IMR-90 (cell line): ENCODE data around the gene AUTS2. TPM values are rescaled to one million over a fixed set of nuclear protein-coding genes. Genes with fewer than 3 reads are reported as not detected.

Source experiments
- ATAC-seq: fragments of 200-7000 bp; cut with Tn5 transposase; 2 replicates; pipeline ENCODE4 v1.9.1; 2020; ENCODE audit warnings: low read depth, mild to moderate bottlenecking, moderate library complexity
- BruUV-seq: library from RNA; stranded (reverse); fragments of 400-500 nt; replicated peaks from 2 replicates; lab custom pipeline; 2021; lab: Mats Ljungman, UMichigan
- CTCF ChIA-PET: fragments of 300-600 bp; formaldehyde crosslinking; extraction: SDS; loops from one replicate; lab custom pipeline; 2021; ENCODE audit warnings: antibody characterized with exemption; lab: Yijun Ruan, JAX
- POLR2A ChIA-PET: fragments of 300-600 bp; sonication (Branson Sonifier 250); formaldehyde crosslinking; loops from one replicate; lab custom pipeline; 2022; ENCODE audit warnings: antibody characterized with exemption; ENCODE audit not compliant: unreplicated experiment; lab: Charles Lee
- DNase-seq: peaks from one replicate; pipeline ENCODE4 v3.0.0; 2013
- H2AFZ ChIP-seq: replicated peaks from 2 replicates; pipeline ENCODE3; 2013; ENCODE audit warnings: low read length, mild to moderate bottlenecking; ENCODE audit not compliant: poor library complexity
- H2AK5ac ChIP-seq: 2 replicates; pipeline ENCODE4 v1.6.1; 2013; ENCODE audit warnings: low read depth, low read length, inconsistent platforms
- H2AK9ac ChIP-seq: replicated peaks from 2 replicates; pipeline ENCODE3; 2013; ENCODE audit warnings: mild to moderate bottlenecking, low read depth, low read length, moderate library complexity; ENCODE audit not compliant: poor library complexity
- H2BK120ac ChIP-seq: 2 replicates; pipeline ENCODE4 v1.6.1; 2013; ENCODE audit warnings: low read depth, low read length, inconsistent platforms
- H2BK15ac ChIP-seq: 3 replicates; pipeline ENCODE4 v1.6.1; 2013; ENCODE audit warnings: low read depth, low read length, inconsistent platforms
- H2BK20ac ChIP-seq: 2 replicates; pipeline ENCODE4 v1.6.1; 2013; ENCODE audit warnings: low read depth, mild to moderate bottlenecking, inconsistent platforms, low read length, moderate library complexity
- H2BK5ac ChIP-seq: 2 replicates; pipeline ENCODE4 v1.6.1; 2013; ENCODE audit warnings: mild to moderate bottlenecking, low read depth, low read length, inconsistent platforms; ENCODE audit not compliant: poor library complexity, severe bottlenecking
- H3K14ac ChIP-seq: replicated peaks from 2 replicates; pipeline ENCODE4 v1.6.1; 2013; ENCODE audit warnings: low read depth, low read length, inconsistent platforms
- H3K18ac ChIP-seq: 2 replicates; pipeline ENCODE4 v1.6.1; 2013; ENCODE audit warnings: low read depth, low read length, control low read depth
- H3K23ac ChIP-seq: 2 replicates; pipeline ENCODE4 v1.6.1; 2013; ENCODE audit warnings: low read depth, low read length, inconsistent platforms
- H3K27ac ChIP-seq: 2 replicates; pipeline ENCODE4 v1.5.1; 2013; ENCODE audit warnings: mild to moderate bottlenecking, control low read depth, low read length; ENCODE audit not compliant: insufficient read depth
- H3K27me3 ChIP-seq: 2 replicates; pipeline ENCODE4 v1.6.1; 2013; ENCODE audit warnings: low read length; ENCODE audit not compliant: control insufficient read depth, insufficient read depth
- H3K36me3 ChIP-seq: 2 replicates; pipeline ENCODE4 v1.6.1; 2013; ENCODE audit warnings: low read length, mixed read lengths; ENCODE audit not compliant: control insufficient read depth, insufficient read depth
- H3K4ac ChIP-seq: 2 replicates; pipeline ENCODE4 v1.6.1; 2013; ENCODE audit warnings: low read depth, low read length, inconsistent platforms
- H3K4me1 ChIP-seq: 2 replicates; pipeline ENCODE4 v1.6.1; 2013; ENCODE audit warnings: low read length, mixed read lengths; ENCODE audit not compliant: control insufficient read depth, insufficient read depth
- H3K4me2 ChIP-seq: 2 replicates; pipeline ENCODE4 v1.6.1; 2013; ENCODE audit warnings: low read depth, mild to moderate bottlenecking, control low read depth, low read length, moderate library complexity
- H3K4me3 ChIP-seq: 2 replicates; pipeline ENCODE4 v1.5.1; 2013; ENCODE audit warnings: low read depth, mild to moderate bottlenecking, control low read depth, low read length, moderate library complexity; ENCODE audit not compliant: insufficient read depth
- H3K56ac ChIP-seq: 2 replicates; pipeline ENCODE4 v1.6.1; 2013; ENCODE audit warnings: low read length, inconsistent platforms; ENCODE audit not compliant: insufficient read depth; ENCODE audit errors: extremely low read depth
- H3K79me1 ChIP-seq, 2 experiments: 2 replicates each; pipeline ENCODE4 v1.6.1; 2013; ENCODE audit warnings: low read length in 2 of 2, inconsistent platforms in 1 of 2, low read depth in 1 of 2
- H3K9ac ChIP-seq: 2 replicates; pipeline ENCODE4 v1.6.1; 2013; ENCODE audit warnings: low read depth, low read length, control low read depth
- H3K9me1 ChIP-seq: 2 replicates; pipeline ENCODE4 v1.6.1; 2013; ENCODE audit warnings: low read length, inconsistent platforms; ENCODE audit not compliant: insufficient read depth
- H3K9me3 ChIP-seq: 2 replicates; pipeline ENCODE4 v1.6.1; 2013; ENCODE audit warnings: low read length; ENCODE audit not compliant: control insufficient read depth, insufficient read depth
- H4K20me1 ChIP-seq: 2 replicates; pipeline ENCODE4 v1.6.1; 2013; ENCODE audit warnings: low read length, inconsistent platforms; ENCODE audit not compliant: insufficient read depth
- H4K5ac ChIP-seq: 2 replicates; pipeline ENCODE4 v1.6.1; 2013; ENCODE audit warnings: mild to moderate bottlenecking, low read depth, low read length, control low read depth
- H4K8ac ChIP-seq, 2 experiments: 2 replicates each; pipeline ENCODE4 v1.6.1; 2013; ENCODE audit warnings: low read depth in 2 of 2, low read length in 2 of 2, control low read depth in 1 of 2, inconsistent platforms in 1 of 2
- H4K91ac ChIP-seq: 2 replicates; pipeline ENCODE4 v1.6.1; 2013; ENCODE audit warnings: low read depth, low read length, inconsistent platforms; ENCODE audit not compliant: insufficient read depth
- ELK1 ChIP-seq: fragments of 150-350 bp; IDR thresholded peaks from 2 replicates; pipeline ENCODE4 v1.6.1; 2016; ENCODE audit warnings: low read depth, mild to moderate bottlenecking, low read length, moderate library complexity, borderline replicate concordance
- FOS ChIP-seq: fragments of 150-350 bp; IDR thresholded peaks from 2 replicates; pipeline ENCODE4 v1.6.1; 2016; ENCODE audit warnings: low read depth, low read length
- MAFK ChIP-seq: IDR thresholded peaks from 2 replicates; pipeline ENCODE4 v1.6.1; 2012; ENCODE audit warnings: low read depth, low read length, improper control_type of control experiment
- MAZ ChIP-seq: IDR thresholded peaks from 2 replicates; pipeline ENCODE4 v1.6.1; 2012; ENCODE audit warnings: low read depth, mild to moderate bottlenecking, low read length, improper control_type of control experiment, moderate library complexity, borderline replicate concordance
- MXI1 ChIP-seq: IDR thresholded peaks from 2 replicates; pipeline ENCODE4 v1.6.1; 2012; ENCODE audit warnings: low read depth, mild to moderate bottlenecking, low read length, moderate library complexity, borderline replicate concordance
- NFE2L2 ChIP-seq: fragments of 150-350 bp; IDR thresholded peaks from 2 replicates; pipeline ENCODE4 v1.6.1; 2016; ENCODE audit warnings: low read depth, mild to moderate bottlenecking, low read length
- SMC3 ChIP-seq: fragments of 150-350 bp; IDR thresholded peaks from 2 replicates; pipeline ENCODE4 v1.6.1; 2016; ENCODE audit warnings: low read depth, mild to moderate bottlenecking, antibody characterized with exemption, low read length, moderate library complexity
- WGBS, 2 experiments: methylation state at CpG; one replicate each; pipeline versions ENCODE4 v1.1.5 to v1.1.7; 2013; ENCODE audit warnings: missing lambda C conversion rate in 2 of 2; ENCODE audit not compliant: insufficient read length in 1 of 2; ENCODE audit errors: extremely low coverage in 2 of 2; 5-methylcytosine and 5-hydroxymethylcytosine counted together
- dilution Hi-C: fragments of 300-500 bp; cut with HindIII; formaldehyde crosslinking; loops from one replicate; pipeline ENCODE4 v1.14.3; 2018; ENCODE audit warnings: low sequenced_read_pairs; ENCODE audit not compliant: unreplicated experiment
- in situ Hi-C: fragments of 300-500 bp; cut with MboI; formaldehyde crosslinking; loops from 3 replicates; pipeline ENCODE4 v1.14.3; 2019; ENCODE audit warnings: low sequenced_read_pairs, inconsistent platforms, mixed read lengths
- intact Hi-C: fragments of 100-400 bp; cut with micrococcal nuclease; formaldehyde crosslinking; loops from 2 replicates; pipeline ENCODE4 v1.10.0; 2022
- polyA plus RNA-seq, 3 experiments: library from polyadenylated mRNA; depleted of rRNA; stranded (reverse); fragments of >200 nt; gene quantifications; 2 replicates each; pipeline ENCODE4 v1.2.3, GENCODE V29; 2012; ENCODE audit warnings: low replicate concordance in 1 of 3
- total RNA-seq: library from RNA; depleted of rRNA; stranded (reverse); fragments of >200 nt; gene quantifications from 2 replicates; pipeline ENCODE4 v1.2.3, GENCODE V29; 2012

Gene AUTS2
- total and polyA plus RNA-seq, 2 of the 4 experiments (the other 2 are of a cell fraction), result 0.90 to 3.0 TPM

- DNase-seq, result no peak
- H2BK15ac ChIP-seq, result no peak overlapping the region
- no peak overlapping the region for H3K4me3 ChIP-seq
- H4K8ac ChIP-seq, result no peak overlapping the region
- H3K79me1 ChIP-seq, result no peaks in the 10 kb centered on the region
- no peak overlapping the region for H3K27ac ChIP-seq
- H2BK20ac ChIP-seq, result no peak overlapping the region
- no peaks in the 10 kb centered on the region for H3K36me3 ChIP-seq
- no TSS peak for BruUV-seq
- H3K56ac ChIP-seq, result no peak overlapping the region
- no peak overlapping the region for H2AK9ac ChIP-seq
- H4K5ac ChIP-seq, result no peak overlapping the region
- H3K14ac ChIP-seq, result no peak overlapping the region
- no peaks in the 10 kb centered on the region for H3K27me3 ChIP-seq
- H3K9me3 ChIP-seq, result no peaks in the 10 kb centered on the region
- H3K4me2 ChIP-seq, result no peak overlapping the region
- no peak overlapping the region for H3K18ac ChIP-seq
- no peak overlapping the region for H2AFZ ChIP-seq
- no peak for ATAC-seq
- H2AK5ac ChIP-seq, result no peak overlapping the region
- H2BK120ac ChIP-seq, result no peak overlapping the region
- H3K9me1 ChIP-seq, result no peaks in the 10 kb centered on the region
- no peaks in the 10 kb centered on the region for H4K20me1 ChIP-seq
- no peak overlapping the region for H2BK5ac ChIP-seq
- H4K91ac ChIP-seq, result no peak overlapping the region
- WGBS, 2 experiments, result no CpG with 5 or more reads among the region's 7 CpGs
- intact Hi-C loops, result no loop called here
- no peak overlapping the region for H3K23ac ChIP-seq
- no peaks in the 10 kb centered on the region for H3K4me1 ChIP-seq
- no peak overlapping the region for H3K4ac ChIP-seq
- dilution Hi-C loops, result no loop called here
- ChIA-PET POLR2A (interaction anchor here (0.6 kb wide), 1 partner anchor 1030 kb away, joined by 5 read pairs; no protein-coding TSS in a partner anchor), CTCF (no interaction called here)
- H3K9ac ChIP-seq, result no peak overlapping the region
- TF ChIP-seq MXI1, result no peak
- no peak for TF ChIP-seq MAFK
- TF ChIP-seq ELK1, result no peak
- TF ChIP-seq SMC3, result no peak
- TF ChIP-seq FOS, result no peak
- no peak for TF ChIP-seq MAZ
- TF ChIP-seq NFE2L2, result no peak
- in situ Hi-C loops, result no loop called here
Observed at GRCh38 chr7:69941077-69941651, 342.9 kb downstream of the AUTS2 start.
